HG02763 (cell line): ENCODE measurements around the gene PALLD.

ENCODE experiments used
- ATAC-seq: cut with Tn5 transposase; IDR thresholded peaks from one replicate; pipeline ENCODE4 v1.9.1; 2021; ENCODE audit warnings: mild to moderate bottlenecking, moderate library complexity; ENCODE audit not compliant: unreplicated experiment

The PALLD gene

DNA sequence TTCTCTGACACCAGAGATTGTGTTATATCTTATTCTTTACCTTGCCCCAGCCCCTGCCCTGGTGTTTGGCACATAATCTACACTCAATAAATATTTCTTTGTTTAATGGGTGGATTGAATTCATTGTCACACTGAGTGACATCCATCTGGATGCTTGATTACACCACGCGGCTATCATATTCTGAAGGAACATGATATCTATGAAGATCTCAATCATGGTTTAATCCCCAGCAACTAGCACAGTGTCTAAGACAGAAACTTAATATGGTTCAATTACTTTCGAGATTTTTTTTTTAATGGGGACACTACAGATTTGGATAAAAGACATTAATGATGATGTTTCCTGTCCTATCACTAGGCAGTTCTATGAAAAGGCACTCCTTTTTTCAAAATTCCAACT, 246.3 kb downstream of the PALLD start:
- no peak for ATAC-seq

DNA sequence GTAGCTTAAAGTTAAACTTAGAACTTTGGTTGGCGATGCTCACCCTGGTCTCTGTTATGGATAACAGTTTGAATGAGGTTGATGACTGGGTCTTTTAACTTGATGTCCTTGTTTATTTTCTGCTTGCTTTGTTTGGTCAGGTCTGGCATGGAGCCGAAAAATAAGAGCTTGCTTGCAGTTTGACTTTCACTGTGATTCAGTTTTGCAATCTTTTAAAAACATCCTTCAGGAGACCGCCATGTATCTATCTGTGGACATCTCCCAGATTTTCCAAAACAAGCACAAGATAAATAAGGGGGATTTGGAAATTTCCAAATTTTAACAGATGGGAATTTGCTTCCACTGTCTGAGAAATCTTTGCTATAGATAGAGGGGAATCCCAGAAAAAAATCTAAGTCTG, 246.7 kb downstream of the PALLD start:
- ATAC-seq: no peak

DNA sequence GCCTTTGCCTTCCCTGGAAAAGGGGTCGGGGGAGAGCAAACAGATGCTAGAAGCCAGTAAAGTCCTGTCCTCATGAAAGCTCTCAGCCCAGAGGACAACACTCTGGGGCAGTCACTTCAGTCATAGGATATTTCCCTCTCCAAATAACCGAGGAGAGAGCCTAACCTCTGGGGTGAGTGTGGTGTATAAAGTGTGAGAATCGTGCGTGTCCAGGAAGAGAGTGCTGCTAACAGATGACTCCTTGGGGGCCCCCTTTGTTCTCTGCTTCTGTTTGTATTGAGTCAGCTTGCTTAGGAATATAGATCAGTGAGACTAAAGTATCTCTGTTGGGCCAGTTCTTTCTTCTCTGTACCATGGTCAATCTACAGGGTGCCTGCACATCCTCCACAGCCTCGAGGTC, 247.2 kb downstream of the PALLD start:
- ATAC-seq: no peak

DNA sequence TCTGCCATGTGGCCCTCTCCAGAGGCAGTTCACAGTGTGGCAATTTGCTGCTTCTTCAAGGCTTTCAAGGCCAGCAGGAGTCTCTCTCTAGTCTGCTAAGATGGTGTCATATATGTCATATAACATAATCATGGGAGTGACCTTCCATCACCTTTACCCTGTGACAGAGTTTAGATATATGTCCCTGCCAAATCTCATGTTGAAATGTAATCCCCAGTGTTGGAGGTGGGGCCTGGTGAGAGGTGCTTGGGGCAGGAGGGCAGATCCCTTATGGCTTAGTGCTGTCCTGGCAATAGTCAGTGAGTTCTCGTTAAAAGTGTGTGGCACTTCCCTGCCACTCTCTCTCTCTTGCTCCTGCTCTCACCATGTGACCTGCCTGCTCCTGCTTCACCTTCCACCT, 252.0 kb downstream of the PALLD start:
- no peak for ATAC-seq

DNA sequence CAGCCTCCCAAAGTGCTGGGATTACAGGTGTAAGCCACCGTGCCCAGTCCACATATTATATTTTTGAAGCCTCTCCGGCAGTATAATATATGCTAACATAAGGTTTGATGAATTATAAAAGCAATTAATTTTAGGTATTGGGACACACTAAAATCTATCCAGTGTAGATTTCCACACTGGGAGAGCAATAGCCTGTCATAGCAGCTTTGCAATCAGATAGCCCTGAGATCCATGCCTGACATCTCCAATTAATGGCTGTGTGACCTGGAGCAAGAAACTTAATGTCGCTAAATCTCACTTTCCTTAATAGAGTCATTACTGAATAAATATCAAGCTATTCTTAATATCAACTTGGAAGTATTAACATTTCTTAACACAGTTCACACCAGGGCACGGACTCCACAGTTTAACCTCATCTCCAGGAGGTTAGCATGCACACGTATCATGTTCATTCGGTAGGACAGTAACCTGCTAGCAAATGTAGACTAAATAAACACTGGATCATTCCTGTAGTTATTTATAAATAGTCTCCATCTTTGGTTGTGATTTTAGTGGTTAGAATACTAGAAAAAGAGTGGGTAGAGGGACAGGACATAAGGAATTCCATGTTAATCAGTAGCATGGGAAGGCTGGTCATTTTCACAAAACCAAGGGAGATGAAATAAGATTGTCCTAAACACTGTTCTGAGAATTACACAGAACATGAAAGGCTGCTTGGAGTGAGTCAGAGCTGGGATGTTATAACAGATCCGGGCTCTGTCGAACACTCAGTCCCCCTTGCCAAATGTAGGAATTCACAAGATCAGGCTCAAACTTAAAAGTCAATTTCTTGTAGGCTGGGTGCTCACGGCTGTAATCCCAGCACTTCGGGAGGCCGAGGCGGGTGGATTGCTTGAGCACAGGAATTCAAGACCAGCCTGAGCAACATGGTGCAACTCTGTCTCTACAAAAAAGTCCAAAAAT, 254.7 kb downstream of the PALLD start:
- ATAC-seq: no peak

DNA sequence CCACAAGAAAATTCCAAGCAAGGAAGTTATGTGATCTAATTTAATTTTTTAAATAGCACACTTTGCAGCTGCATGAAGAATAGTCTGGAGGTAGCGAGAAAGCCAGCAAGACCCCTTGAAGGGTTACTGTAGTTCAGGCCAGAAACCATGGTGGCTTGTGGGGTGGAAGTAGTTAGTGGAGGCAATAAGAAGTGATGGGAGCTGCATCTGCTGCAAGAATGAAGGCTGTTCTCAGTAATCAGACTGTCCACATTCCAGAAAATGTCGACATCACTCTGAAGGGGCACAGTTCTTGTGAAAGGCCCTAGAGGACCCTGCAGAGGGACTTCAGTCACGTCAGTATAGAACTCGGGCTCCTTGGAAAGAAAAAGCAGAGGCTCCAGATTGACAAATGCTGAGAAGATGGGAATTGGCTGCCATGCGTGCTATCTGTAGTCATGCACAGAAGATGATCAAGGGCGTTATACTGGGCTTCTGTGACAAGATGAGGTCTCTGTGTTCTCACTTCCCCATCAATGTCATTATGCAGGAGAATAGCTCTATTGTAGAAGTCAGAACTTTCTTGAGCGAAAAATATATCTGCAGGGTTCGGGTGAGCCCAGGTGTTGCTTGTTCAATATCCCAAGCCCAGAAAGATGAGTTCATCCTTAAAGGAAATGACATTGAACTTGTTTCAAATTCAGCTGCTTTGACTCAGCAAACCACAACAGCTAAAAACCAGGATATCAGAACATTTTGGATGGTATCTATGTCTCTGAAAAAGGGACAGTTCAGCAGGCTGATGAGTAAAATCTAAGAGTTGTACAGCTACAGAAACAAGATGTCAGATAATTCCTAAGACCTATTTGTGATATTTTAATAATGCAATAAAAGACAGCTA, 259.0 kb downstream of the PALLD start:
- no peak for ATAC-seq

DNA sequence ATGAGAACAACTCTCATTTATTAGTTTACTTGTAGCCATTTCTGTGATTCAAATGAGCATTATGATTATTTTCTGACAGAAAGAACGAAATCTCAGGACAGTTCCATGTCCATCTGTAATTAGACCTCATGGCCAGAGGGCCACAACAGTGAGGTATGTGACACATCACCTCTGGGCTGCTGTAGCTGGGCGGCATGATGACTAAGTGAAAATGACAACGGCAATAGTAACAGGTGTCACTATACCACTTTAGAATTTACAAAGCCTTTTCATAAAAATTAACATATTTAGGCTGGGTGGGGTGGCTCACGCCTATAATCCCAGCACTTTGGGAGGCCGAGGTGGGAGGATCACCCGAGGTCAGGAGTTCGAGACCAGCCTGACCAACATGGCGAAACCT, 260.6 kb downstream of the PALLD start:
- ATAC-seq: no peak

DNA sequence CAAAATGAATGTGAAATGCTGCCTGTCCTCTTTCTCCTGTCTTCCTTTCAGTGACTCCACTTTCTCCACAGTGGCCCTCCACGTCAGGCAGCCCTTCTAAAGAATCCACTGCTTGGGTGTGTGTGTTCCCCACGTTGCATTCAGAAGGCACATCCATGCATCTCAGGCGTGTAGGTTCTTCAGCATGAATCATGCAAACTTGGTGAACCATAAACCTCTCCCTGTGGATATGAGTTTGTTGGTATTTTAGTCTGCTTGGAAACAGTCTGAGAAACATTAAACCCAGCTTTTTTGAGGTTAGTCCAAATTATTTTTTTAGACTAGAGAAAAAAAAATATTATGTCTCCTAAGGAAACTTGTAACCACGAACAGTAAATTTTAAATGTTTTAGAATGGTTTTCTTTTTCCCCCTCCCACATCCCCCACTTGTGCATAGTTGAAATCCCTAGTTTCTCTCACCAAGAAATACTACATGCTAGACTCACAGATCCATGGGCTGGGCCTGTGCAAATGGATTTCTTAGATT, 261.6 kb downstream of the PALLD start:
- ATAC-seq: no peak

DNA sequence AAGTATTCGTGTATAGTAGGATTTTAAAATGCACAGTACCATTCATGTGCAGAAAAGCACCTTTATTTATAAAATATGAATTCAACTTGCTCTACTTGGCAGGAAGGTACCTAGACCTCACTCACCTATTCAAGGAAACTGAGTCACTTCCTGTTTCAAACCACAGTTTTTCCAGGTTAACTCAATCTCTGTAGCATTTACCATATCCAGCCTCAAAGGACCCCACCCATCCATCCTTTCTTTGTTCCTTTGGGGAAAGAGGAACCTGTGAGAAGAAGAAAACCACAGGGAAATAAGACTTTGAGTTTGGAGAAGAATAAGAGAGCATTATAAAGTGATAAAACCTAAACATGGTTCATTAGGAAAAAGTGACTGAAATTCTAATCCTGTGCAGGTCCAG, 262.5 kb downstream of the PALLD start:
- ATAC-seq: no peak

DNA sequence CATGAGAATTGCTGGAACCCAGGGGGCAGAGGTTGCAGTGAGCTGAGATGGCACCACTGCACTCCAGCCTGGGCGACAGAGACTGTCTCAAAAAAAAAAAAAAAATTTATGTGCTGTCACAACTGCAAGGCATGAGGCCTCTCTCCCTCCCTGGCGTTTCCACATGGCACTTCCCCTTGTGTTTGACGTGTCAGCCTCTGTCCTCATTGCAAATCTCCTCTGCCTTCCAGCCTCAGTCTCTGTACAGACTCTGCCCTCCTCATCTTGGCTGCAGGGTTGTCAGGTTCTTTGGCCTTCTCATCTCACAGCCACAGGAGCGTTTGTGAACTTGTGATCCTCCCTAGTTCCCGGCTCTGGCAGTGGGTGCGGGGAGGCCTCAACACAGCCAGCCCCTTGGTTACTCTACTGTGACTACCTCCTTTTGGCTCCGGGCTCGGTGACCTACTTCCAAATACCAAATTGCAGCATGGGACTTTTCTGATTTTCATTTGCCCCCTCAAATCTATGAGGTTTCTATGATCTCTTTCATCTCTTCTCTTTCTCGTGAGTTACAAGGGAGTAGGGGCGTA, 263.2 kb downstream of the PALLD start:
- no peak for ATAC-seq

DNA sequence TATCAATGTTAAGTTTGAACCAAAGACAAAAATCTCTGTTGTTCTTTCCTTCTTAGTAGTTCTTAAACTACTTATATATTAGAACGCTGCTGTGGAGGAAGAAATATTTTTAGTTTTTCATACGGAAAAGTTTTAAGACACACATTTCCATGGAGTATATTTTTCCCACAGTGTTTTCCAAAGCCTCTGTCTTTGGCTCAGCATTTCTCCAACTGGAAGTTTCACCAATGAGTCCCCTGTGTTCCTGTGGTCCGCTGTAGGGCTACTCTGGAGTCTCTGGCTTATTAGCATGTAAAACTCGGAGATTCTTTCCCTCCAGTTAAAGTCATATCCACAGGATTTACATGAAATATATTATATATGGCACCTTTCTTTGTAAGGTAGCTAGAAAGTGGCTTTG, 264.2 kb downstream of the PALLD start:
- no peak for ATAC-seq

DNA sequence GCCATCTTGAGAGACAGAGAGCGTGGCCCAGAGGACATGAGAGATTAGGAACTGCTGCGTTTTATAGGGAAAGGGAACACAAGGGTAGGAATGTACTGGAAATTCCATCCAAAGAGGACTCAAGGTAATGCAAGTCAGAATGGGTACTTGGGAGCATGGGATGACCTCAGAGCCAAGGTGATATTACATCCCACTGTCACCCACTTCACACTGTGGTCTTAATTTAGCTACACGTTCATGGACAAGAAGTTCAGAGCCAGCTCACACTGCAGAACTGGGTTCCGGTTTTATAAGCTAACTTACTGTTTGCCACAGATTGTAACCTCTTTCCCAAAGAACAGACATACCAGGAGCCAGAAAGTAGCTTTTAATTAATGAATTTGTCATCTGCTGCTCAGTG, 268.5 kb downstream of the PALLD start:
- no peak for ATAC-seq

DNA sequence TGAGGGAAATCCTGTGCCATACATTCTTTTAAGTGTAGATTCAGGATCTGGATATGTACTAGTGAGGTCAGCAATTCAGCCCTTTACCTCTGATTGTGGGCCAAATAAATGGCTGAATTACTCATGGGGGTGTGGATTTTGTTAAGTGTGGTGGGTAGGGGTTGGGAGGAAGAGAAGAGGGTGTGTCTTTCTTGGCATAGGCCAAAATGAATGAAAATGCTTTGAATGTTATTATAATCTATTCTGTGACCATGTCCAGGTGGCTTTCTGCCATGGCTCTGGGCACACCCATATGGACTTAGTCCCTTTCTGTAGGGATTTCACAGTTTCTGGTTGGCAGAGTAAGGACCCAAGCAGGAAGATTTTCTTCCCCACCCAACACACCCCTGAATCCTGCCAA, 268.9 kb downstream of the PALLD start:
- ATAC-seq: no peak

DNA sequence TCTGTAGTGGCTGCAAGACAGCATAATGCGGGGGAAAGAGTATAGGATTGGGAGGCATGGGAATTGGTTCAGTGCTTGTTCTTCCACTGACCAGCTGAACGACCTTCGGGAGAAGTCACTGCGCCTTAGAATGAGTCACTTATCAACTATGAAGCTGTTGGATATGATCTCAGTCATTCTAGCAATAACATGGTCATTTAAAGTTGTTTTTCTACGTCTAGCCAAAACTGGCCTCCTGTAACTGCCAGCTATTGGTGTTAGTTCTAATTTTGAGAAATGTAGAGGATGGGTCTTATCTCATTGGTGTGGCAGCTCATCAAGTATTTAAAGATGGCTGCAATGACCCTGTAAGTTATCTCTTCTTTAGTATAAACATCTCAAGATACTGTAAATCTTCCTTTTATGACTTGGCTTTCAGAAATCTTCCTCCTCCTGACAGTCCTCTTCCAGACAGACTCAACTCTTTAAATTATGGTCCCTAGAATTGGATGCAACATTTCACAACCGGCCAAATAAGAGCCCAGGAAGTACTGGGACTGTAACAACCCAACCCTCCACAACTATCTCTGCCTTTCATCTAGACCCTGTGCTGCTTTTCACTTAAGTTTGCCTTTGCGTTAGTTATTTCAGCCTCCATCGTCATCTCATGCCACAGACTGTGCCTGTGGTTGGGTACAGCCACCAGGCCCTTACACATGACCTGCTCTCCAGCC, 269.9 kb downstream of the PALLD start:
- ATAC-seq: no peak

DNA sequence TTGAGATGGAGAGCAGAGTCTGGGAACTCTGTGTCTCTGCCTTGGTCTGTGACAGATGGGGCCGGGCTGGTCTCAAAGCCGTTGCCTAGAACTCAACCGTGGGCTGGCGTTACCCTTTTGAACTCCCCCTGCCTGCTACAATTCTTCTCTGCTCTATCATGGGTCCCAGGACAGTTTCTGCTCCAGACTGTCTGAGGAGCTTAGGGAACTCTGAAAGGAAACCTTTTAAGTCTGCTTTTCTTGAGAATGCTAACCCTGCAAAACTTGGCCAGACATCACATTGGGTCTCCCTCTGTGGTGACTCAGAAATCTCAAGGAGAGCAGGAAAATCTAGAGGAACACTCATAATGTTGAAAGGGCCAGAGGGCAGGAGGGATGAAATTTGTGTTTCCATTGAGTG, 272.6 kb downstream of the PALLD start:
- ATAC-seq: no peak

DNA sequence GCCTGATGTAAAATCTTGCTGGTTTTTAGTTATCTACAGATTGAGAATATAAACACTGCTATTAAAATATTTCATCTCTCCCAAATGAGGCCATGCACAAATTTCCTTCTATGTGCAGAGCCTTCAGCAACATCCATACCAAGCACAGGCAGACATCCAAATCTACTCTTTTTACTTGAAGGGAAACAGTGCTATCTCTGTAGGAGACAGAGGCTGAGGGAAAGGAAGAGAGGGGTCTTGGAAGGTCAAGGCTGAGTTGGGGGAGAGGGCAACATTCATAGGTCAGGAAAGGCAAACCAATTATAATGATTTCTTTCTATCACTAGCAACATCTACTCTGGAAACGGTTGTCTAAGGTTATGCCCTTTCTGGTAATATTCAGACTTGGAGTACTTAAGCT, 273.0 kb downstream of the PALLD start:
- ATAC-seq: no peak

DNA sequence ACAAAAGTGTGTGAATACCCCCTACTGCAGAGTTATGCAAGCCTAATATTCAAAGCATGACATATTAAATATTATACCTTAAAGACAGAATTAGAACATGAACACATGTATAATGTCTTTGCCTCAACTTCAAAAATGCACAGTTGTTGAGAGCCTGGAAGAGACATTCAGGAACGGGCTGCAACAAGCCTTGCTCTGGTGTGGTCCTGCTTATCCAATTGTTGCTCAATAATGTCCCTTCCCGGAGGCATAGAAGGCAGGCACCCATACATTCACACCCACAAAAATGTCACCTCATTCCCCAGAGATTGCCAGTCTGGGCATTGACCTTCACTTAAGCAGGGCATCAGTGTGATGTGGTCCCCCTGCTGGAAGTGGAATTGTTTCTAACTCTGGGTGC, 274.4 kb downstream of the PALLD start:
- ATAC-seq: no peak

DNA sequence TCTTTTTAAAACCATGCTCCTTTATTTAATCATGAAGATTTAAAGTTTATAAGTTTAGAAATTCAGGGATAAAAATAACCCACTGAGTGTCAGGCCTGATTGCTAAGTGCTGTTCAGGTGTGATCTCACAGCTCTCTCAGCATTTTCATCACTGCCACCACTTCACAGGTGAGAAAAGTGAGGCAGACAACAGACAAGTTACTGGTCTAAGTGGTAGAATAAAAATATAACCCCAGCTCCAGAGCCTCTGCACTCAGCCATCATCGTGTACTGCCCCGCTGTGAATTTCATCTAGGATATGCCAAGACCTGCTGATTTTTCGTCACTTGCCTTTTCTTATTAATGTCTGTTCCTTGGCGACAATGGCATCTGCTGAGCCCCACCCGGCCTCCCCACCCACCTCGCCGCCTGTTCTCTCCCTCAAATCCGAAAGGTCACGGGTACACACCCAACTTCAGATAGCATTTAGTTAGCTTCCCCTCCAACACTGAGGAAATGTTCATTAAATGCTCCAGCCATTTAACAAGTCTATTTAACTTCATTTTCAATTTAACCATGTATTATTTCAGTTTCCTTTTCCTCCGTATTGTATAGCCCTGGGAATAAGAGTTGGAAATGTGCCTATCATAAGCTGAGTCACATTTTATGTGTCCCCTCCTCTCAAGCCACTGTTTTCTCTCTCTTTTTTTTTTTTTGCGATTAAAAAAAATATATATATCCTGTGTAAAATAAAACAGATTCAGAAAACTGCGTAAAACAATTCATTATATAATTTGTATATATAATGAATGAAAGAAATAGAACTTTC, 276.7 kb downstream of the PALLD start:
- ATAC-seq: no peak

DNA sequence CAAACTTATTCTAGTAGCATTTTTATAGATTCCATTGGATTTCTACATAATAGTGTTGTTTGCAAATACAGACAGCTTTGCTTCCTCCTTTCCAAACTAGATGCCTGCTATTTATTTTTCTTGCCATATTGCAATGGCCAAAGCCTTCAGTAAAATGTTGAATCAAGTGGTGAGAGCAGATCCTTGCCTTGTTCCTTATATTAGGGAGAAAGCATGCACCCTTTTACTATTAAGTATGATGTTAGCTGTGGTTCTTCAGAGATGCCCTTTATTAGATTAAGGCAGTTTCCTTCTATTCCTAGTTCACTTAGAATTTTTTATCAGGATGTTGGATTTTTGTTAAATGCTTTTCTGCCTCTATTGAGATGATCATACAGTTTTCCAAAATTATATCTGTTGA, 279.5 kb downstream of the PALLD start:
- ATAC-seq: no peak
